ENCODE data around the gene NLGN1. TPM values are rescaled to one million over a fixed set of nuclear protein-coding genes. Genes with fewer than 3 reads are reported as not detected.

NLGN1 gene
- total RNA-seq, 2 donors from 2014 or later: 0.67 to 1.3 TPM

DNA sequence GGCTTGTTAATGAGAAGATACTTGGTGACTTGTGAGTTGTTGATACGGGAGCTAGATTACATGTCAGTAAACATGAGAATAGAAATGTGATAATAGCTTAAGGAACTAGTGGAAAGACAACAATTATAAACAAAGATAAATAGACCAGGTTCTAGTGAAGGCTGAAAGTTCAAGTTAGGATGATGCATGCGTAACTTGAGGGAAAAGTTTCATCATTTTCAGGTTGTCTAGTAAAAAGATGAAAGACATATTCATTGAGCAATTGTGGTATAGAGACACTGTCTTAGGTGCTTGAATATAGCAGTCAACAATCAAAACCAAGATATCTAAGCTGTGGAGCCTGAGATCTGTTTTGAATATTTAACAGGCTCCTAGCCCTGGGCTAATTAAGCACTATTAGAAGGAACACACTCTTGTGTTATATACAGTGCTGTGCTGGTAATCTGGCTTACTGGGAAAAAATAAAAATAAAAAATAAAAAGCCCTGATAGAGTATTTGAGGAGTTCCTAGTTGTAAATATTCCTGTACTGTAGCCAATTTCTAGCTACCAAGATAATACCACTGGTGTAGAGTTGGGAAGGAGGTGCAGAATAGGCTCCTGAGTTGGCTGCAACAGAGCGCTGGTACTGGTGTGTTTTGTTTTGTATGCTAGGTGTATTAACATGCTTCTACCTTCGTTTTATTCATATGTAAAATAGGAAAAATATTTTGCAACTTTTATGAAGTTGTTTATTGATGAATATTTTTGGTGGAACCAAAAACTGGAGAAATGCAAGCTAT, 68.5 kb downstream of the NLGN1 start:
- no peaks in the 10 kb centered on the region for H3K36me3 ChIP-seq
- H3K9me3 ChIP-seq: no peaks in the 10 kb centered on the region
- no peak for DNase-seq
- H3K4me1 ChIP-seq: no peaks in the 10 kb centered on the region
- TF ChIP-seq, protein P1, sequence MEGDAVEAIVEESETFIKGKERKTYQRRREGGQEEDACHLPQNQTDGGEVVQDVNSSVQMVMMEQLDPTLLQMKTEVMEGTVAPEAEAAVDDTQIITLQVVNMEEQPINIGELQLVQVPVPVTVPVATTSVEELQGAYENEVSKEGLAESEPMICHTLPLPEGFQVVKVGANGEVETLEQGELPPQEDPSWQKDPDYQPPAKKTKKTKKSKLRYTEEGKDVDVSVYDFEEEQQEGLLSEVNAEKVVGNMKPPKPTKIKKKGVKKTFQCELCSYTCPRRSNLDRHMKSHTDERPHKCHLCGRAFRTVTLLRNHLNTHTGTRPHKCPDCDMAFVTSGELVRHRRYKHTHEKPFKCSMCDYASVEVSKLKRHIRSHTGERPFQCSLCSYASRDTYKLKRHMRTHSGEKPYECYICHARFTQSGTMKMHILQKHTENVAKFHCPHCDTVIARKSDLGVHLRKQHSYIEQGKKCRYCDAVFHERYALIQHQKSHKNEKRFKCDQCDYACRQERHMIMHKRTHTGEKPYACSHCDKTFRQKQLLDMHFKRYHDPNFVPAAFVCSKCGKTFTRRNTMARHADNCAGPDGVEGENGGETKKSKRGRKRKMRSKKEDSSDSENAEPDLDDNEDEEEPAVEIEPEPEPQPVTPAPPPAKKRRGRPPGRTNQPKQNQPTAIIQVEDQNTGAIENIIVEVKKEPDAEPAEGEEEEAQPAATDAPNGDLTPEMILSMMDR (IDR thresholded peaks at IDR 0.05): no peak
- no peak overlapping the region for H3K27ac ChIP-seq
- H3K27me3 ChIP-seq: no peaks in the 10 kb centered on the region
- intact Hi-C loops (cut with DNase I): no loop called here
- no peak overlapping the region for H3K4me3 ChIP-seq
- H3K9ac ChIP-seq (ENCODE audit: low read depth in 2 of 2, low read length in 2 of 2): no peak overlapping the region

GRCh38 chr3:173467501-173467900, 70.0 kb downstream of the NLGN1 start:
- no peak overlapping the region for H3K9ac ChIP-seq (ENCODE audit: low read depth in 2 of 2, low read length in 2 of 2)
- no peaks in the 10 kb centered on the region for H3K36me3 ChIP-seq
- H3K9me3 ChIP-seq: no peaks in the 10 kb centered on the region
- no peaks in the 10 kb centered on the region for H3K4me1 ChIP-seq
- H3K27ac ChIP-seq: no peak overlapping the region
- H3K4me3 ChIP-seq: no peak overlapping the region
- intact Hi-C loops (cut with DNase I): no loop called here
- no peak for DNase-seq
- TF ChIP-seq, protein P1 (IDR thresholded peaks at IDR 0.05): no peak
- H3K27me3 ChIP-seq: no peaks in the 10 kb centered on the region

GRCh38 chr3:173473237-173473636, 75.7 kb downstream of the NLGN1 start:
- Histone ChIP-seq H3K27ac (no peak overlapping the region), H3K4me3 (no peak overlapping the region), H3K27me3 (no peaks in the 10 kb centered on the region), H3K4me1 (no peaks in the 10 kb centered on the region), H3K9ac (ENCODE audit: low read depth in 2 of 2, low read length in 2 of 2) (no peak overlapping the region), H3K9me3 (no peaks in the 10 kb centered on the region), H3K36me3 (no peaks in the 10 kb centered on the region)
- intact Hi-C loops (cut with DNase I): no loop called here
- TF ChIP-seq, protein P1 (IDR thresholded peaks at IDR 0.05): no peak
- no peak for DNase-seq

DNA sequence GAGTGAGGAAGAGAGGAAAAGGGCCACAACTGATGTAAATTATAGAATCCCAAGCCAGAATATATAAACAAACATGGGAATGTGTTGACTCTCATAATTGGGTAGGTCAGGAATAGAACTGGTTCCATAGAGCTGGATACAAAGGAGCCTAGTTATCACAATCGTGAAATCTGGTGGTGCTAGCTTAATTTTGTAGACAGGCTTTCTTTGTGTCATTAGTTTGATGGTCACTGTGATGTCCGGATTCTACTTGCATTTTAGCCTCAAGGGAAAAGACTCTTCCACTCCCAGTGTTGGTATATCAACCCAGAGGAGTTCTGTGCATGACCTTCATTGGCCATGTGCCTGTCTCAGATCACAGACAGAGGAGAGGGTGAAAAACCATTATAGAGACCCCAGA, 81.8 kb downstream of the NLGN1 start:
- TF ChIP-seq, protein P1 (IDR thresholded peaks at IDR 0.05): no peak

DNA sequence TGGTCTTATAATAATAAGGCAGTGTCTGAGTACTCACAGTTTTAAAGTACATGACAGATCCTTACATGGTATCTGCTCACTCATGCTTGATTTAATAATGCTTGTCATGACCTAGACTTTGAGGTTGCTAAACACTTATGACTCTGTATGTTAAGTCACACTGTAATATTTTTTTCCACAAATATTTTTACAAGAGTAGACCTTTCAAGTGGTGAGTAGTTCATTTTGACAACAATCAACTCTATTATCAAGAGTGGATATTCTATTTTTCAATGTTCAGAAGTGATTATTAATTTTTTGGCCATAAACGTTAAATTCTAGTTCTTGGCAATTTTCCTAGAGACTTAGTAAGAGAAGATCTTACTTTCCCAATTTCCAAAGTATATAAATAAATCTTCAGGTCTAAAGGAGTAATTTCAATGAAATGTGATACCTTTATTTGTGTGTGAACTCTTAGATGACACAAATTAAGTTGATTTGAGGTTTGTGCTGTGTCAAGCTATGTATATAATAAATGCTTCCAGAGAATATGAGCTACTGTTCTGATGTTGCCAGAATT, 104.5 kb downstream of the NLGN1 start:
- H3K36me3 ChIP-seq: no peaks in the 10 kb centered on the region
- intact Hi-C loops (cut with DNase I): no loop called here
- H3K4me3 ChIP-seq: no peak overlapping the region
- TF ChIP-seq, protein P1 (IDR thresholded peaks at IDR 0.05): no peak
- DNase-seq: no peak
- H3K9me3 ChIP-seq: no peaks in the 10 kb centered on the region
- no peaks in the 10 kb centered on the region for H3K4me1 ChIP-seq
- H3K27me3 ChIP-seq: no peaks in the 10 kb centered on the region
- H3K9ac ChIP-seq (ENCODE audit: low read depth in 2 of 2, low read length in 2 of 2): no peak overlapping the region
- H3K27ac ChIP-seq: no peak overlapping the region

More for the DNA sequence above, 81.8 kb downstream of the NLGN1 start:
- Histone ChIP-seq H3K9me3 (no peaks in the 10 kb centered on the region), H3K4me3 (no peak overlapping the region), H3K27ac (no peak overlapping the region), H3K27me3 (no peaks in the 10 kb centered on the region), H3K4me1 (no peaks in the 10 kb centered on the region), H3K9ac (ENCODE audit: low read depth in 2 of 2, low read length in 2 of 2) (no peak overlapping the region), H3K36me3 (no peaks in the 10 kb centered on the region)
- intact Hi-C loops (cut with DNase I): no loop called here
- no peak for DNase-seq
